IMR-90 (cell line): ENCODE measurements around the gene RAB3C. TPM values are rescaled to one million over a fixed set of nuclear protein-coding genes. Genes with fewer than 3 reads are reported as not detected.

Source experiments
- ATAC-seq: fragments of 200-7000 bp; cut with Tn5 transposase; 2 replicates; pipeline ENCODE4 v1.9.1; 2020; ENCODE audit warnings: low read depth, mild to moderate bottlenecking, moderate library complexity
- BruUV-seq: library from RNA; stranded (reverse); fragments of 400-500 nt; replicated peaks from 2 replicates; lab custom pipeline; 2021; lab: Mats Ljungman, UMichigan
- CTCF ChIA-PET: fragments of 300-600 bp; formaldehyde crosslinking; extraction: SDS; loops from one replicate; lab custom pipeline; 2021; ENCODE audit warnings: antibody characterized with exemption; lab: Yijun Ruan, JAX
- POLR2A ChIA-PET: fragments of 300-600 bp; sonication (Branson Sonifier 250); formaldehyde crosslinking; loops from one replicate; lab custom pipeline; 2022; ENCODE audit warnings: antibody characterized with exemption; ENCODE audit not compliant: unreplicated experiment; lab: Charles Lee
- DNase-seq: peaks from one replicate; pipeline ENCODE4 v3.0.0; 2013
- H2AFZ ChIP-seq: replicated peaks from 2 replicates; pipeline ENCODE3; 2013; ENCODE audit warnings: low read length, mild to moderate bottlenecking; ENCODE audit not compliant: poor library complexity
- H2AK5ac ChIP-seq: 2 replicates; pipeline ENCODE4 v1.6.1; 2013; ENCODE audit warnings: low read depth, low read length, inconsistent platforms
- H2AK9ac ChIP-seq: replicated peaks from 2 replicates; pipeline ENCODE3; 2013; ENCODE audit warnings: mild to moderate bottlenecking, low read depth, low read length, moderate library complexity; ENCODE audit not compliant: poor library complexity
- H2BK120ac ChIP-seq: 2 replicates; pipeline ENCODE4 v1.6.1; 2013; ENCODE audit warnings: low read depth, low read length, inconsistent platforms
- H2BK15ac ChIP-seq: 3 replicates; pipeline ENCODE4 v1.6.1; 2013; ENCODE audit warnings: low read depth, low read length, inconsistent platforms
- H2BK20ac ChIP-seq: 2 replicates; pipeline ENCODE4 v1.6.1; 2013; ENCODE audit warnings: low read depth, mild to moderate bottlenecking, inconsistent platforms, low read length, moderate library complexity
- H2BK5ac ChIP-seq: 2 replicates; pipeline ENCODE4 v1.6.1; 2013; ENCODE audit warnings: mild to moderate bottlenecking, low read depth, low read length, inconsistent platforms; ENCODE audit not compliant: poor library complexity, severe bottlenecking
- H3K14ac ChIP-seq: replicated peaks from 2 replicates; pipeline ENCODE4 v1.6.1; 2013; ENCODE audit warnings: low read depth, low read length, inconsistent platforms
- H3K18ac ChIP-seq: 2 replicates; pipeline ENCODE4 v1.6.1; 2013; ENCODE audit warnings: low read depth, low read length, control low read depth
- H3K23ac ChIP-seq: 2 replicates; pipeline ENCODE4 v1.6.1; 2013; ENCODE audit warnings: low read depth, low read length, inconsistent platforms
- H3K27ac ChIP-seq: 2 replicates; pipeline ENCODE4 v1.5.1; 2013; ENCODE audit warnings: mild to moderate bottlenecking, control low read depth, low read length; ENCODE audit not compliant: insufficient read depth
- H3K27me3 ChIP-seq: 2 replicates; pipeline ENCODE4 v1.6.1; 2013; ENCODE audit warnings: low read length; ENCODE audit not compliant: control insufficient read depth, insufficient read depth
- H3K36me3 ChIP-seq: 2 replicates; pipeline ENCODE4 v1.6.1; 2013; ENCODE audit warnings: low read length, mixed read lengths; ENCODE audit not compliant: control insufficient read depth, insufficient read depth
- H3K4ac ChIP-seq: 2 replicates; pipeline ENCODE4 v1.6.1; 2013; ENCODE audit warnings: low read depth, low read length, inconsistent platforms
- H3K4me1 ChIP-seq: 2 replicates; pipeline ENCODE4 v1.6.1; 2013; ENCODE audit warnings: low read length, mixed read lengths; ENCODE audit not compliant: control insufficient read depth, insufficient read depth
- H3K4me2 ChIP-seq: 2 replicates; pipeline ENCODE4 v1.6.1; 2013; ENCODE audit warnings: low read depth, mild to moderate bottlenecking, control low read depth, low read length, moderate library complexity
- H3K4me3 ChIP-seq: 2 replicates; pipeline ENCODE4 v1.5.1; 2013; ENCODE audit warnings: low read depth, mild to moderate bottlenecking, control low read depth, low read length, moderate library complexity; ENCODE audit not compliant: insufficient read depth
- H3K56ac ChIP-seq: 2 replicates; pipeline ENCODE4 v1.6.1; 2013; ENCODE audit warnings: low read length, inconsistent platforms; ENCODE audit not compliant: insufficient read depth; ENCODE audit errors: extremely low read depth
- H3K79me1 ChIP-seq, 2 experiments: 2 replicates each; pipeline ENCODE4 v1.6.1; 2013; ENCODE audit warnings: low read length in 2 of 2, inconsistent platforms in 1 of 2, low read depth in 1 of 2
- H3K9ac ChIP-seq: 2 replicates; pipeline ENCODE4 v1.6.1; 2013; ENCODE audit warnings: low read depth, low read length, control low read depth
- H3K9me1 ChIP-seq: 2 replicates; pipeline ENCODE4 v1.6.1; 2013; ENCODE audit warnings: low read length, inconsistent platforms; ENCODE audit not compliant: insufficient read depth
- H3K9me3 ChIP-seq: 2 replicates; pipeline ENCODE4 v1.6.1; 2013; ENCODE audit warnings: low read length; ENCODE audit not compliant: control insufficient read depth, insufficient read depth
- H4K20me1 ChIP-seq: 2 replicates; pipeline ENCODE4 v1.6.1; 2013; ENCODE audit warnings: low read length, inconsistent platforms; ENCODE audit not compliant: insufficient read depth
- H4K5ac ChIP-seq: 2 replicates; pipeline ENCODE4 v1.6.1; 2013; ENCODE audit warnings: mild to moderate bottlenecking, low read depth, low read length, control low read depth
- H4K8ac ChIP-seq, 2 experiments: 2 replicates each; pipeline ENCODE4 v1.6.1; 2013; ENCODE audit warnings: low read depth in 2 of 2, low read length in 2 of 2, control low read depth in 1 of 2, inconsistent platforms in 1 of 2
- H4K91ac ChIP-seq: 2 replicates; pipeline ENCODE4 v1.6.1; 2013; ENCODE audit warnings: low read depth, low read length, inconsistent platforms; ENCODE audit not compliant: insufficient read depth
- FOS ChIP-seq: fragments of 150-350 bp; IDR thresholded peaks from 2 replicates; pipeline ENCODE4 v1.6.1; 2016; ENCODE audit warnings: low read depth, low read length
- MAFK ChIP-seq: IDR thresholded peaks from 2 replicates; pipeline ENCODE4 v1.6.1; 2012; ENCODE audit warnings: low read depth, low read length, improper control_type of control experiment
- MXI1 ChIP-seq: IDR thresholded peaks from 2 replicates; pipeline ENCODE4 v1.6.1; 2012; ENCODE audit warnings: low read depth, mild to moderate bottlenecking, low read length, moderate library complexity, borderline replicate concordance
- RAD21 ChIP-seq: IDR thresholded peaks from 2 replicates; pipeline ENCODE4 v1.6.1; 2012; ENCODE audit warnings: low read length, improper control_type of control experiment
- RCOR1 ChIP-seq: IDR thresholded peaks from 2 replicates; pipeline ENCODE4 v1.6.1; 2012; ENCODE audit warnings: mild to moderate bottlenecking, low read length, improper control_type of control experiment; ENCODE audit not compliant: insufficient replicate concordance
- RFX5 ChIP-seq: IDR thresholded peaks from 2 replicates; pipeline ENCODE4 v1.8.0; 2012; ENCODE audit warnings: low read depth, mild to moderate bottlenecking, low read length, moderate library complexity
- SMC3 ChIP-seq: fragments of 150-350 bp; IDR thresholded peaks from 2 replicates; pipeline ENCODE4 v1.6.1; 2016; ENCODE audit warnings: low read depth, mild to moderate bottlenecking, antibody characterized with exemption, low read length, moderate library complexity
- WGBS, 2 experiments: methylation state at CpG; one replicate each; pipeline versions ENCODE4 v1.1.5 to v1.1.7; 2013; ENCODE audit warnings: missing lambda C conversion rate in 2 of 2; ENCODE audit not compliant: insufficient read length in 1 of 2; ENCODE audit errors: extremely low coverage in 2 of 2; 5-methylcytosine and 5-hydroxymethylcytosine counted together
- dilution Hi-C: fragments of 300-500 bp; cut with HindIII; formaldehyde crosslinking; loops from one replicate; pipeline ENCODE4 v1.14.3; 2018; ENCODE audit warnings: low sequenced_read_pairs; ENCODE audit not compliant: unreplicated experiment
- in situ Hi-C: fragments of 300-500 bp; cut with MboI; formaldehyde crosslinking; loops from 3 replicates; pipeline ENCODE4 v1.14.3; 2019; ENCODE audit warnings: low sequenced_read_pairs, inconsistent platforms, mixed read lengths
- intact Hi-C: fragments of 100-400 bp; cut with micrococcal nuclease; formaldehyde crosslinking; loops from 2 replicates; pipeline ENCODE4 v1.10.0; 2022
- polyA plus RNA-seq, 3 experiments: library from polyadenylated mRNA; depleted of rRNA; stranded (reverse); fragments of >200 nt; gene quantifications; 2 replicates each; pipeline ENCODE4 v1.2.3, GENCODE V29; 2012; ENCODE audit warnings: low replicate concordance in 1 of 3
- total RNA-seq: library from RNA; depleted of rRNA; stranded (reverse); fragments of >200 nt; gene quantifications from 2 replicates; pipeline ENCODE4 v1.2.3, GENCODE V29; 2012
- TF ChIP-seq, protein P1 (sequence below): conservative IDR thresholded peaks from 2 replicates; pipeline ENCODE4 v1.5.1; 2012; ENCODE audit warnings: mild to moderate bottlenecking, low read depth, low read length, improper control_type of control experiment
- TF ChIP-seq, protein P2 (sequence below): fragments of 150-350 bp; IDR thresholded peaks from 2 replicates; pipeline ENCODE4 v1.6.1; 2017; ENCODE audit warnings: mild to moderate bottlenecking, antibody characterized with exemption, low read length, low read depth
- TF ChIP-seq, protein P3 (sequence below): fragments of 150-350 bp; IDR thresholded peaks from 2 replicates; pipeline ENCODE4 v1.6.1; 2016; ENCODE audit warnings: low read depth, mild to moderate bottlenecking, low read length, moderate library complexity, borderline replicate concordance

RAB3C gene
- total and polyA plus RNA-seq, 2 of the 4 experiments (the other 2 are of a cell fraction): not detected

DNA sequence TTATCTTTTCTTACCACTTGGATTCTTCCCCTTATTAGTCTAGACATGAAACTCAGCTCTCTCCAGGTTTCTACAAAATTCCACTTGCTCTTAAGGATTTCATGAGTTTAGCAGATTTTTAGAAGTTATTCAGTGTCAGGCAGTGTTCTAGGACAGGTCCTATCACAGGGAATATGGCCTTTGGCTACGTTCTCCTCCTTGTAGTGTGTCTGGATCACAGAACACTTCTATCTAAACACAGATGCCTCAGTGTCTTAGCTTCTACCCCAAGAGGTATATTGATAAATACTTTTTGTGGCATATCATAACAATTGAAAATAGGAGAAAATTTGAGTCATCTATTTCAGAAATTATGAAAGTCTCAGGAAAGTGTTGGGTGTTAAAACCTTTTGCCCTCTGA is 15.6 kb downstream of the RAB3C start:
- H3K4me1 ChIP-seq: no peaks in the 10 kb centered on the region
- H3K79me1 ChIP-seq: no peaks in the 10 kb centered on the region
- H3K4me2 ChIP-seq: no peak overlapping the region
- H4K5ac ChIP-seq: no peak overlapping the region
- in situ Hi-C loops: no loop called here
- no peaks in the 10 kb centered on the region for H4K20me1 ChIP-seq
- no peak overlapping the region for H3K18ac ChIP-seq
- ATAC-seq (no peak), DNase-seq (no peak)
- no peak overlapping the region for H2BK15ac ChIP-seq
- CTCF ChIA-PET: no interaction called here
- no peak overlapping the region for H2BK120ac ChIP-seq
- H2BK5ac ChIP-seq: no peak overlapping the region
- POLR2A ChIA-PET: no interaction called here
- no peak overlapping the region for H3K23ac ChIP-seq
- no peak overlapping the region for H2AFZ ChIP-seq
- no peaks in the 10 kb centered on the region for H3K9me1 ChIP-seq
- no peak overlapping the region for H3K4ac ChIP-seq
- H3K36me3 ChIP-seq: no peaks in the 10 kb centered on the region
- WGBS, 2 experiments: no CpG with 5 or more reads among the region's 1 CpG
- H3K4me3 ChIP-seq: no peak overlapping the region
- intact Hi-C loops: no loop called here
- no TSS peak for BruUV-seq
- no peak overlapping the region for H3K56ac ChIP-seq
- no peaks in the 10 kb centered on the region for H3K27me3 ChIP-seq
- no peak overlapping the region for H3K14ac ChIP-seq
- no peak overlapping the region for H4K8ac ChIP-seq
- TF ChIP-seq MXI1: no peak
- TF ChIP-seq RCOR1: no peak
- TF ChIP-seq, protein P1, sequence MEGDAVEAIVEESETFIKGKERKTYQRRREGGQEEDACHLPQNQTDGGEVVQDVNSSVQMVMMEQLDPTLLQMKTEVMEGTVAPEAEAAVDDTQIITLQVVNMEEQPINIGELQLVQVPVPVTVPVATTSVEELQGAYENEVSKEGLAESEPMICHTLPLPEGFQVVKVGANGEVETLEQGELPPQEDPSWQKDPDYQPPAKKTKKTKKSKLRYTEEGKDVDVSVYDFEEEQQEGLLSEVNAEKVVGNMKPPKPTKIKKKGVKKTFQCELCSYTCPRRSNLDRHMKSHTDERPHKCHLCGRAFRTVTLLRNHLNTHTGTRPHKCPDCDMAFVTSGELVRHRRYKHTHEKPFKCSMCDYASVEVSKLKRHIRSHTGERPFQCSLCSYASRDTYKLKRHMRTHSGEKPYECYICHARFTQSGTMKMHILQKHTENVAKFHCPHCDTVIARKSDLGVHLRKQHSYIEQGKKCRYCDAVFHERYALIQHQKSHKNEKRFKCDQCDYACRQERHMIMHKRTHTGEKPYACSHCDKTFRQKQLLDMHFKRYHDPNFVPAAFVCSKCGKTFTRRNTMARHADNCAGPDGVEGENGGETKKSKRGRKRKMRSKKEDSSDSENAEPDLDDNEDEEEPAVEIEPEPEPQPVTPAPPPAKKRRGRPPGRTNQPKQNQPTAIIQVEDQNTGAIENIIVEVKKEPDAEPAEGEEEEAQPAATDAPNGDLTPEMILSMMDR: no peak
- TF ChIP-seq RFX5: no peak
- TF ChIP-seq FOS: no peak
- no peak for TF ChIP-seq RAD21
- TF ChIP-seq, protein P2, sequence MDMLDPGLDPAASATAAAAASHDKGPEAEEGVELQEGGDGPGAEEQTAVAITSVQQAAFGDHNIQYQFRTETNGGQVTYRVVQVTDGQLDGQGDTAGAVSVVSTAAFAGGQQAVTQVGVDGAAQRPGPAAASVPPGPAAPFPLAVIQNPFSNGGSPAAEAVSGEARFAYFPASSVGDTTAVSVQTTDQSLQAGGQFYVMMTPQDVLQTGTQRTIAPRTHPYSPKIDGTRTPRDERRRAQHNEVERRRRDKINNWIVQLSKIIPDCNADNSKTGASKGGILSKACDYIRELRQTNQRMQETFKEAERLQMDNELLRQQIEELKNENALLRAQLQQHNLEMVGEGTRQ: no peak
- TF ChIP-seq SMC3: no peak
- TF ChIP-seq MAFK: no peak
- TF ChIP-seq, protein P3, sequence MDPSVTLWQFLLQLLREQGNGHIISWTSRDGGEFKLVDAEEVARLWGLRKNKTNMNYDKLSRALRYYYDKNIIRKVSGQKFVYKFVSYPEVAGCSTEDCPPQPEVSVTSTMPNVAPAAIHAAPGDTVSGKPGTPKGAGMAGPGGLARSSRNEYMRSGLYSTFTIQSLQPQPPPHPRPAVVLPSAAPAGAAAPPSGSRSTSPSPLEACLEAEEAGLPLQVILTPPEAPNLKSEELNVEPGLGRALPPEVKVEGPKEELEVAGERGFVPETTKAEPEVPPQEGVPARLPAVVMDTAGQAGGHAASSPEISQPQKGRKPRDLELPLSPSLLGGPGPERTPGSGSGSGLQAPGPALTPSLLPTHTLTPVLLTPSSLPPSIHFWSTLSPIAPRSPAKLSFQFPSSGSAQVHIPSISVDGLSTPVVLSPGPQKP: no peak
- dilution Hi-C loops: no loop called here
- no peak overlapping the region for H2AK9ac ChIP-seq
- H2AK5ac ChIP-seq: no peak overlapping the region
- H3K27ac ChIP-seq: no peak overlapping the region
- no peak overlapping the region for H4K91ac ChIP-seq
- no peak overlapping the region for H3K9ac ChIP-seq
- H3K9me3 ChIP-seq: no peaks in the 10 kb centered on the region
- H2BK20ac ChIP-seq: no peak overlapping the region
